Fibroblast of lung (primary cell): ENCODE data around the gene HSPG2.

ENCODE experiments used
- EZH2 ChIP-seq: IDR thresholded peaks from 2 replicates; pipeline ENCODE4 v1.5.1; 2012; ENCODE audit warnings: low read length, control low read depth, mild to moderate bottlenecking; ENCODE audit errors: missing control alignments
- TF ChIP-seq, protein P1 (sequence below), 2 donors: IDR thresholded peaks in 1 of 2; conservative IDR thresholded peaks in 1 of 2; 1 replicate in 1 of 2; 2 replicates in 1 of 2; pipeline ENCODE4 v1.5.1; 2011 to 2012; ENCODE audit warnings: low read length in 2 of 2, control low read depth in 1 of 2, inconsistent platforms in 1 of 2, low read depth in 1 of 2, mild to moderate bottlenecking in 1 of 2

DNA sequence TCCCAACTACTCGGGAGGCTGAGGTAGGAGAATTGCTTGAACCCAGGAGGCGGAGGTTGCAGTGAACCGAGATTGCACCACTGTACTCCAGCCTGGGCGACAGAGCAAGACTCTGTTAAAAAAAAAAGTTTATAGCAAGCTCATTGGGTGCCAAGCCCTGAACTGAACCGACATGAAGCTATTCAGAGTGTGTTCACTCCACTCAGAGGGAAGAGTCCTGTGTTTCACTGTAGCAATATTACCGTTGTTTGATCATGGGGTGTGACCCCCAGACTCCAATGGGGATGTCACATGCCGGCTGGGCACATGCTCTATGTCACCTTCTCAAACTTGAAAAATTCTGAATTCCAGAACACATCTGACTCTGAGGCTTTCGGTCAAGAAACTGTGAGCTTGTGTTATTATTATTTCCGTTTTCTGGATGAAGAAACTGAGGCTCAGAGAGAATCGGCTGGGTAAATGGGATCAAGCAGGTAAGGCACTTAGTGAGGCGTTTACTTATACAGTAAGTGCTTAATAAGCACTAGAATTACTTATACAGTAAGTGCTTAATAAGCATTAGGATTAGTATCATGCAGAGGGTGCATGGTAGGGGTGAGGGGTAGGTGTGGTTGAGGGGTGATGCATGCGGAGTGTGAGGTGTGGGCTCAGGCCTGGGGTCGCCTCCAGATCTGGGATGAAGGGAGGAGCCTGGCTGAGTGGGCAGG is 36.2 kb downstream of the HSPG2 start:
- TF ChIP-seq, protein P1, sequence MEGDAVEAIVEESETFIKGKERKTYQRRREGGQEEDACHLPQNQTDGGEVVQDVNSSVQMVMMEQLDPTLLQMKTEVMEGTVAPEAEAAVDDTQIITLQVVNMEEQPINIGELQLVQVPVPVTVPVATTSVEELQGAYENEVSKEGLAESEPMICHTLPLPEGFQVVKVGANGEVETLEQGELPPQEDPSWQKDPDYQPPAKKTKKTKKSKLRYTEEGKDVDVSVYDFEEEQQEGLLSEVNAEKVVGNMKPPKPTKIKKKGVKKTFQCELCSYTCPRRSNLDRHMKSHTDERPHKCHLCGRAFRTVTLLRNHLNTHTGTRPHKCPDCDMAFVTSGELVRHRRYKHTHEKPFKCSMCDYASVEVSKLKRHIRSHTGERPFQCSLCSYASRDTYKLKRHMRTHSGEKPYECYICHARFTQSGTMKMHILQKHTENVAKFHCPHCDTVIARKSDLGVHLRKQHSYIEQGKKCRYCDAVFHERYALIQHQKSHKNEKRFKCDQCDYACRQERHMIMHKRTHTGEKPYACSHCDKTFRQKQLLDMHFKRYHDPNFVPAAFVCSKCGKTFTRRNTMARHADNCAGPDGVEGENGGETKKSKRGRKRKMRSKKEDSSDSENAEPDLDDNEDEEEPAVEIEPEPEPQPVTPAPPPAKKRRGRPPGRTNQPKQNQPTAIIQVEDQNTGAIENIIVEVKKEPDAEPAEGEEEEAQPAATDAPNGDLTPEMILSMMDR (conservative IDR thresholded peaks at IDR 0.05 in 1 of 2, IDR thresholded peaks at IDR 0.05 in 1 of 2; ENCODE audit: low read depth in 1 of 2, low read length in 2 of 2): no peak
- TF ChIP-seq EZH2: no peak
